Measurements from ENCODE around the gene HMGCL.

Gene HMGCL

DNA sequence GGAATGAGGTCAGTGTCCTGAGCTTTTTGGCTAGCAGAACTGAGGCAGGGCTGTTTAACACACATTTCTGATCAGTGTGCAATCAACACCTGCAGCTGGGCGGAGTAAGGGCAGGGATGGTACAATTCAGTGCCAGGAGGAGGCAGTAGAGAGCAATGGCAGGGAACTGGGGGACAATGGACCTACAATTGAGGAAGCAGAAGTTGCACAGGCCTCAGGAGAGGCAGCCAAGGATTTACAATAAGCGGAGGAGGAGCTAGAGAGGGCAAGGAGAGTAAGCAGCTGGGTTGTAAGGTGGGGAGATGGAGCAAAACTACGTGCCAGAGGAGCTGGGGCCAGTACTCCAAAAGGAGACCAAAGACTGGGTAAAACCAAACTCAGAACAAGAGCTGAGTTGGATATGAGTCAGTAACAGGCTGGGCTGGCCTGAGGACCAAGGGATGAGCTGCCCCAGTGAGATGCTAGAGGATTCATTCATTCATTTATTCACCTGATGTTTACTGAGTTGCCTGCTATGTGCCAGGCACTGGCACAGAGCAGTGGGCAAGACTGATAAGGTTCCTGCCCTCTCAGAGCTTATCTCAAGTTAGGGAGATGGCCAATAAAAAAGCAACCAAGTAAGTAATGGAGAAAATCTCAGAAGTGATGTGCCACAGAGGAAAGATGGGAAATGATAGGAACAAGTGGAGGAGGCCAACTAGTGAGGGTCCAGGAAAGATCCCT is 14.2 kb downstream of the HMGCL start:
- TF ChIP-seq, protein P1, sequence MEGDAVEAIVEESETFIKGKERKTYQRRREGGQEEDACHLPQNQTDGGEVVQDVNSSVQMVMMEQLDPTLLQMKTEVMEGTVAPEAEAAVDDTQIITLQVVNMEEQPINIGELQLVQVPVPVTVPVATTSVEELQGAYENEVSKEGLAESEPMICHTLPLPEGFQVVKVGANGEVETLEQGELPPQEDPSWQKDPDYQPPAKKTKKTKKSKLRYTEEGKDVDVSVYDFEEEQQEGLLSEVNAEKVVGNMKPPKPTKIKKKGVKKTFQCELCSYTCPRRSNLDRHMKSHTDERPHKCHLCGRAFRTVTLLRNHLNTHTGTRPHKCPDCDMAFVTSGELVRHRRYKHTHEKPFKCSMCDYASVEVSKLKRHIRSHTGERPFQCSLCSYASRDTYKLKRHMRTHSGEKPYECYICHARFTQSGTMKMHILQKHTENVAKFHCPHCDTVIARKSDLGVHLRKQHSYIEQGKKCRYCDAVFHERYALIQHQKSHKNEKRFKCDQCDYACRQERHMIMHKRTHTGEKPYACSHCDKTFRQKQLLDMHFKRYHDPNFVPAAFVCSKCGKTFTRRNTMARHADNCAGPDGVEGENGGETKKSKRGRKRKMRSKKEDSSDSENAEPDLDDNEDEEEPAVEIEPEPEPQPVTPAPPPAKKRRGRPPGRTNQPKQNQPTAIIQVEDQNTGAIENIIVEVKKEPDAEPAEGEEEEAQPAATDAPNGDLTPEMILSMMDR (IDR thresholded peaks at IDR 0.05; ENCODE audit: control insufficient read depth, extremely low read depth, insufficient read depth) = peak; percentile 54
- DNase-seq (ENCODE audit: low read depth) = no peak
- H3K4me3 ChIP-seq (ENCODE audit: low read depth, low read length) = no peak overlapping the region

DNA sequence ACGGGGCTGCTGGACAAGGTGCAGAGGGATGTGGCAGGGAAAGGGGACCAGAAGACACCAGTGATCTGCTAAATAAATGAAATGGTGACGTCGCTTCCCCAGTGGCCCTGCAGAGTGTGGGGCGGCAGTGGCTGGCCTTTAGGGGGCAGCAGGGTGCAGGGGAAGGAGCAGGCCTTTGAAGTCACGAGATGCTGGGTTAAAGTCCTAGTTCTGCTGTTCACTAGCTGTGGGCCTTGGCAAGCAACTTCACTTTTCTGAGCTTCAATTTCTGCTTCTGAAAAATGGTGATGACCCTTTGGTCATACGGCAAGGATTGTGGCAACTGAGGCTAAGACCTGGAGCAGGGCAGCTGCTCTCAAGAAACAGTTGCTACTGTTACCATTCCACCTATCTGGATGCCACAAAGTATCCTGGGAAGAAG is 15.5 kb downstream of the HMGCL start:
- no peak for DNase-seq (ENCODE audit: low read depth)
- TF ChIP-seq, protein P1 (IDR thresholded peaks at IDR 0.05; ENCODE audit: control insufficient read depth, extremely low read depth, insufficient read depth) = peak; percentile 72
- no peak overlapping the region for H3K4me3 ChIP-seq (ENCODE audit: low read depth, low read length)

DNA sequence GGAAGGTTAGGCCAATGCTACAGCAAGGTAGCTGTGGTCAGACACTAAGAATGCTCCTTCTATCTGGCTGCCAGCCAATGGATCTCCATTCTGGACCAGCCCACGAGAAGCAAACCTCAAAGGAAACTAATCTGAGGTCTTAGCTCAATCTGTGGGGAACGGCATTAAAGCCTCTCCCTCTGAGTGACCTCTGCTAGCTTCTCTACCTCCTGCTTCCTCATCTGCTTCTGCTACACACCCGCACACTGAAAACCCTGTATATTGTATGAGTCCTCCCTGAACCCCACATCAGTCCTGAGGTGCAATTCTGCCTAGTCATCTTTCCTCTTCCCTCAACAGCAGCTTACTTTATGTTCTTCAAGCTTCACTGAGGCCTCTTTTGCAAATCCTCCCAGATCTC is 17.8 kb downstream of the HMGCL start:
- H3K4me3 ChIP-seq (ENCODE audit: low read depth, low read length) = no peak overlapping the region
- TF ChIP-seq, protein P1 (IDR thresholded peaks at IDR 0.05; ENCODE audit: control insufficient read depth, extremely low read depth, insufficient read depth) = no peak
- DNase-seq (ENCODE audit: low read depth) = no peak

DNA sequence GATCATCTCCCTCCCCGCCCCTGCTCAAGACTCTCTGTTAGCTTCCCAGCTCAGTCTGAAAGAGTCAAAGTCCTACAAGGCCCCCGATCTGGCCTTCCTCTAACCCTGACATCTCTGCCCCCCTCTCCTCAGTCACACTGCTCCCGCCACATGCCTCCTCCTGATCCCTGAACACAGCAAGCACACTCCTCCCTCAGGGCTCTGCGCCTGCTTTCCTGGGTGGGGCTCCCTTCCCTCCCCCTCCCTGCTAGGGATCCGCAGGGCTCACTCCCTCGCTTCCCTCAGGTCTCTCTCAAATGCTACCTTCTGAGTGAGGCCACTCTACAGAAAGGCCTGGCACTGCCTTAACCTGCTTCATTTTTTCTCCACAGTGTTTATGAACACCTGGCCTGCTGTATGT is 18.9 kb downstream of the HMGCL start:
- no peak overlapping the region for H3K4me3 ChIP-seq (ENCODE audit: low read depth, low read length)
- TF ChIP-seq, protein P1 (IDR thresholded peaks at IDR 0.05; ENCODE audit: control insufficient read depth, extremely low read depth, insufficient read depth) = no peak
- no peak for DNase-seq (ENCODE audit: low read depth)

DNA sequence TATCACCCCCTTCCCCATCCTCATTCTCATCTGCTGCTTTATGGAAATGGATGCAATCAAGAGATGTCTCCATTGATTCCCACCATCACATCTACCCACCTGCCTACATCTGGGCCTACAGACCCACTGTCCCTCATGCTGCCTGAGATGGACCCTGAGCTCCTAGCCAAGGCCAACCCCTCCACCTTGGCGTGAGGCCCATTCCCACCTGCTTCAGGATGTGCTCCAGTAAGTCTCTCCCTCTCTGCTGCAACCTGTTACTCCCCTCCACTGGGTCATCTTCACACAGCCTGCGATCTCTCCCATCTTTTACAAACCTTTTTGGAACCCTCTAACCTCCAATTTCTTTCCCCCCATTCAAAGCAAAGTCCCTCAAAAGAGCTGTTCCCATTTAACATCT is 20.2 kb downstream of the HMGCL start:
- TF ChIP-seq, protein P1 (IDR thresholded peaks at IDR 0.05; ENCODE audit: control insufficient read depth, extremely low read depth, insufficient read depth) = no peak
- H3K4me3 ChIP-seq (ENCODE audit: low read depth, low read length) = no peak overlapping the region
- no peak for DNase-seq (ENCODE audit: low read depth)

DNA sequence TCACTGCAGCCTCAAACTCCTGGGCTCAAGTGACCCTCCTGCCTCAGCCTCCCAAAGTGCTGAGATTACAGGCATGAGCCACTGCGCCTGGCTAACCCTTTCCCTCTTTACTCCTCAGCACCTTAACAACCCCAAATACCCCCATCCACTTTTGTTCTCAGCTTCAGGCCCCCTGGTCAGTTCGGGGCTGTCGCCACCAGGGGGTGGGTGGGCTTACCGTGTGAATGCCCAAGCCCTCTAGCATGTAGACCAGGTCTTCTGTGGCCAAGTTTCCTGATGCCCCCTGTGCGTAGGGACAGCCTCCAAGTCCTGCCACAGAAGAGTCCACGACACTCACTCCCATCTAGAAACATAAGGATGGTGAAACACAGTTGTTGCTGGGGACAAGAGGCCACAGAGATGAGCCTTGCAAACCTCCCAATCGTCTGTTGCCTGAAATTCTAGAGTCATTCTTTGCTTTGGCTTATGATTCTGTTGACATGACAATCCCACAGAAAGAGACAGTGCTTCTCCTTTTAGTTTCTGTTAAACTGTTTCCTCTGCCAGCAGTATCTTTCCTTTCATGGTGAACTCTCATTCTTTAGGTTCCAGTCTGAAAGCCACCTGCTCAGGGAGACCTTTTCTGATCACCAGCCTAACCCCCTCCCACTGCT is 20.9 kb downstream of the HMGCL start:
- no peak overlapping the region for H3K4me3 ChIP-seq (ENCODE audit: low read depth, low read length)
- no peak for DNase-seq (ENCODE audit: low read depth)
- TF ChIP-seq, protein P1 (IDR thresholded peaks at IDR 0.05; ENCODE audit: control insufficient read depth, extremely low read depth, insufficient read depth) = no peak

Data from LNCaP clone FGC (cell line).